GM18526 (cell line): Measurements from ENCODE around the gene TMCC1.

ENCODE experiments used
- POLR2A ChIP-seq: IDR thresholded peaks from 3 replicates; pipeline ENCODE4 v1.6.1; 2011; ENCODE audit not compliant: insufficient read length; ENCODE audit errors: extremely low read depth

TMCC1 gene

GRCh38 chr3:129766135-129766534 lies 127.4 kb downstream of the TMCC1 start:
- TF ChIP-seq POLR2A = no peak

GRCh38 chr3:129764090-129764489 lies 129.4 kb downstream of the TMCC1 start:
- TF ChIP-seq POLR2A = no peak

GRCh38 chr3:129758785-129759320 lies 134.7 kb downstream of the TMCC1 start:
- no peak for TF ChIP-seq POLR2A

GRCh38 chr3:129758306-129758705 lies 135.2 kb downstream of the TMCC1 start:
- TF ChIP-seq POLR2A = no peak

- no peak for TF ChIP-seq POLR2A
Measured at GRCh38 chr3:129756871-129757270, 136.6 kb downstream of the TMCC1 start.

- TF ChIP-seq POLR2A = no peak
Measured at GRCh38 chr3:129749692-129750091, 143.8 kb downstream of the TMCC1 start.

- no peak for TF ChIP-seq POLR2A
Measured at GRCh38 chr3:129747992-129748391, 145.5 kb downstream of the TMCC1 start.

GRCh38 chr3:129747136-129747535 lies 146.4 kb downstream of the TMCC1 start:
- TF ChIP-seq POLR2A = no peak

GRCh38 chr3:129746629-129747028 lies 146.9 kb downstream of the TMCC1 start:
- no peak for TF ChIP-seq POLR2A

GRCh38 chr3:129745253-129745652 lies 148.3 kb downstream of the TMCC1 start:
- no peak for TF ChIP-seq POLR2A

- no peak for TF ChIP-seq POLR2A
Measured at GRCh38 chr3:129741794-129742193, 151.7 kb downstream of the TMCC1 start.

- TF ChIP-seq POLR2A = no peak
Measured at GRCh38 chr3:129740090-129740489, 153.4 kb downstream of the TMCC1 start.

- TF ChIP-seq POLR2A = no peak
Measured at GRCh38 chr3:129739634-129740033, 153.9 kb downstream of the TMCC1 start.

GRCh38 chr3:129738172-129738571 lies 155.3 kb downstream of the TMCC1 start:
- no peak for TF ChIP-seq POLR2A

- no peak for TF ChIP-seq POLR2A
Measured at GRCh38 chr3:129736070-129736469, 157.4 kb downstream of the TMCC1 start.

- TF ChIP-seq POLR2A = no peak
Measured at GRCh38 chr3:129735638-129736037, 157.9 kb downstream of the TMCC1 start.

- no peak for TF ChIP-seq POLR2A
Measured at GRCh38 chr3:129734449-129734848, 159.1 kb downstream of the TMCC1 start.
